Measurements from ENCODE around the gene NUDT8. TPM values are rescaled to one million over a fixed set of nuclear protein-coding genes. Genes with fewer than 3 reads are reported as not detected.
A peak's percentile ranks its signal among the peaks of the same experiment; 100 is the strongest.

Gene NUDT8
- total and polyA plus RNA-seq, 2 experiments from 2014 or later: 5.0 to 15.1 TPM

GRCh38 chr11:67640021-67640757 lies 10.5 kb upstream of the NUDT8 start:
- Mint-ChIP-seq H3K9me3 (no peaks in the 10 kb centered on the region), H3K27me3 (ENCODE audit: insufficient read depth, low read depth, poor library complexity) (peaks cover 13% of the 10 kb centered on the region)
- peak; percentile 94 for ATAC-seq

DNA sequence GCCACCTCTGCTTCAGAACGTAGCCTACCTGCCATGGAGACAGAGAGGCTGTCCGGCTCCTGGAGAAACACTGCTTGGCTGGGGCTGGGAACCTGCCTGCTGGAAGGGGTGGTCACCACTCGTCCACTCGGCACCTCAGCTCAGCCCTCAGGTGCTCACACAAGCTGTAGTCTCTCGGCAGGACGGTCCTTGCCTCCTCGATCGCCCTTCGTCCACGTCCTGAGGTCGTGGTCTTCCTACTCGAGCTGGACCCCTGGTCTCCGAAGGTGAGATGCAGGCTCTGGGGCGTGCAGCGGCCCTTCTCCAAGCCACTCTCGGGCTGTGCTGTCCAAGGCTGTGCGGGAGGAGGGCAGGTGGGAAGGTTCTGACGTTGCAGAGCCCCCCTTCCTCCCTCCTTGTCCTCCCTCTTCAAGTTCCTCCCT lies 9.7 kb upstream of the NUDT8 start, which contains the start of gene TBX10:
Gene TBX10, minus strand, starts transcription at position 326 of the 422 bp plus-strand sequence. Its CDS starts 291 bp downstream, at position 35.
- Histone ChIP-seq H3K36me3 (ENCODE audit: insufficient read depth) (no peaks in the 10 kb centered on the region), H3K4me1 (ENCODE audit: insufficient read depth) (no peaks in the 10 kb centered on the region), H2AFZ (peak within 1 kb of the TSS; percentile 87), H3K79me2 (replicated peaks; ENCODE audit: insufficient read depth) (no peaks in the 10 kb centered on the region), H3K9me2 (ENCODE audit: insufficient read depth) (no peaks in the 10 kb centered on the region), H3K4me3 (no peak within 1 kb of the TSS), H3F3A (replicated peaks; ENCODE audit: low read depth) (no peaks in the 10 kb centered on the region), H3K27ac (ENCODE audit: low read depth) (no peak within 1 kb of the TSS), H3K4me2 (no peak within 1 kb of the TSS), H3K27me3 (ENCODE audit: insufficient read depth) (peaks cover 8% of the 10 kb centered on the region), H4K20me1 (replicated peaks; ENCODE audit: insufficient read depth) (no peaks in the 10 kb centered on the region)
- no peak for ATAC-seq
- Mint-ChIP-seq H3K36me3 (ENCODE audit: low read depth) (no peaks in the 10 kb centered on the region; the same call in 2 of the 3 replicates), H3K27me3 (ENCODE audit: insufficient read depth, low read depth, poor library complexity) (peaks cover 16% of the 10 kb centered on the region), H3K4me3 (no peak within 1 kb of the TSS), H3K27ac (no peak within 1 kb of the TSS), H3K9me3 (no peaks in the 10 kb centered on the region; the same call in 2 of the 3 replicates), H3K4me1 (peaks cover 7% of the 10 kb centered on the region; the same call in 1 of the 3 replicates)
- no peak for DNase-seq (ENCODE audit: low spot score)
- TF ChIP-seq NANOG (IDR thresholded peaks at IDR 0.05; ENCODE audit: borderline replicate concordance) (no peak), ZNF331 (CRISPR knock-in tag; IDR thresholded peaks at IDR 0.05; ENCODE audit: low read depth) (no peak)
- TF ChIP-seq, protein P1, sequence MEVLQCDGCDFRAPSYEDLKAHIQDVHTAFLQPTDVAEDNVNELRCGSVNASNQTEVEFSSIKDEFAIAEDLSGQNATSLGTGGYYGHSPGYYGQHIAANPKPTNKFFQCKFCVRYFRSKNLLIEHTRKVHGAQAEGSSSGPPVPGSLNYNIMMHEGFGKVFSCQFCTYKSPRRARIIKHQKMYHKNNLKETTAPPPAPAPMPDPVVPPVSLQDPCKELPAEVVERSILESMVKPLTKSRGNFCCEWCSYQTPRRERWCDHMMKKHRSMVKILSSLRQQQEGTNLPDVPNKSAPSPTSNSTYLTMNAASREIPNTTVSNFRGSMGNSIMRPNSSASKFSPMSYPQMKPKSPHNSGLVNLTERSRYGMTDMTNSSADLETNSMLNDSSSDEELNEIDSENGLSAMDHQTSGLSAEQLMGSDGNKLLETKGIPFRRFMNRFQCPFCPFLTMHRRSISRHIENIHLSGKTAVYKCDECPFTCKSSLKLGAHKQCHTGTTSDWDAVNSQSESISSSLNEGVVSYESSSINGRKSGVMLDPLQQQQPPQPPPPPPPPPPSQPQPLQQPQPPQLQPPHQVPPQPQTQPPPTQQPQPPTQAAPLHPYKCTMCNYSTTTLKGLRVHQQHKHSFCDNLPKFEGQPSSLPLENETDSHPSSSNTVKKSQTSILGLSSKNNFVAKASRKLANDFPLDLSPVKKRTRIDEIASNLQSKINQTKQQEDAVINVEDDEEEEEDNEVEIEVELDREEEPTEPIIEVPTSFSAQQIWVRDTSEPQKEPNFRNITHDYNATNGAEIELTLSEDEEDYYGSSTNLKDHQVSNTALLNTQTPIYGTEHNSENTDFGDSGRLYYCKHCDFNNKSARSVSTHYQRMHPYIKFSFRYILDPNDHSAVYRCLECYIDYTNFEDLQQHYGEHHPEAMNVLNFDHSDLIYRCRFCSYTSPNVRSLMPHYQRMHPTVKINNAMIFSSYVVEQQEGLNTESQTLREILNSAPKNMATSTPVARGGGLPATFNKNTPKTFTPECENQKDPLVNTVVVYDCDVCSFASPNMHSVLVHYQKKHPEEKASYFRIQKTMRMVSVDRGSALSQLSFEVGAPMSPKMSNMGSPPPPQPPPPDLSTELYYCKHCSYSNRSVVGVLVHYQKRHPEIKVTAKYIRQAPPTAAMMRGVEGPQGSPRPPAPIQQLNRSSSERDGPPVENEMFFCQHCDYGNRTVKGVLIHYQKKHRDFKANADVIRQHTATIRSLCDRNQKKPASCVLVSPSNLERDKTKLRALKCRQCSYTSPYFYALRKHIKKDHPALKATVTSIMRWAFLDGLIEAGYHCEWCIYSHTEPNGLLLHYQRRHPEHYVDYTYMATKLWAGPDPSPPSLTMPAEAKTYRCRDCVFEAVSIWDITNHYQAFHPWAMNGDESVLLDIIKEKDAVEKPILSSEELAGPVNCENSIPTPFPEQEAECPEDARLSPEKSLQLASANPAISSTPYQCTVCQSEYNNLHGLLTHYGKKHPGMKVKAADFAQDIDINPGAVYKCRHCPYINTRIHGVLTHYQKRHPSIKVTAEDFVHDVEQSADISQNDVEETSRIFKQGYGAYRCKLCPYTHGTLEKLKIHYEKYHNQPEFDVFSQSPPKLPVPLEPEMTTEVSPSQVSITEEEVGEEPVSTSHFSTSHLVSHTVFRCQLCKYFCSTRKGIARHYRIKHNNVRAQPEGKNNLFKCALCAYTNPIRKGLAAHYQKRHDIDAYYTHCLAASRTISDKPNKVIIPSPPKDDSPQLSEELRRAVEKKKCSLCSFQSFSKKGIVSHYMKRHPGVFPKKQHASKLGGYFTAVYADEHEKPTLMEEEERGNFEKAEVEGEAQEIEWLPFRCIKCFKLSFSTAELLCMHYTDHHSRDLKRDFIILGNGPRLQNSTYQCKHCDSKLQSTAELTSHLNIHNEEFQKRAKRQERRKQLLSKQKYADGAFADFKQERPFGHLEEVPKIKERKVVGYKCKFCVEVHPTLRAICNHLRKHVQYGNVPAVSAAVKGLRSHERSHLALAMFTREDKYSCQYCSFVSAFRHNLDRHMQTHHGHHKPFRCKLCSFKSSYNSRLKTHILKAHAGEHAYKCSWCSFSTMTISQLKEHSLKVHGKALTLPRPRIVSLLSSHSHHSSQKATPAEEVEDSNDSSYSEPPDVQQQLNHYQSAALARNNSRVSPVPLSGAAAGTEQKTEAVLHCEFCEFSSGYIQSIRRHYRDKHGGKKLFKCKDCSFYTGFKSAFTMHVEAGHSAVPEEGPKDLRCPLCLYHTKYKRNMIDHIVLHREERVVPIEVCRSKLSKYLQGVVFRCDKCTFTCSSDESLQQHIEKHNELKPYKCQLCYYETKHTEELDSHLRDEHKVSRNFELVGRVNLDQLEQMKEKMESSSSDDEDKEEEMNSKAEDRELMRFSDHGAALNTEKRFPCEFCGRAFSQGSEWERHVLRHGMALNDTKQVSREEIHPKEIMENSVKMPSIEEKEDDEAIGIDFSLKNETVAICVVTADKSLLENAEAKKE (CRISPR knock-in tag; IDR thresholded peaks at IDR 0.05): no peak

More at GRCh38 chr11:67640021-67640757, 10.5 kb upstream of the NUDT8 start:
- peak; percentile 93 for DNase-seq (ENCODE audit: low spot score)
- H3K4me1 Mint-ChIP-seq: peaks cover 3% of the 10 kb centered on the region; the same call in 1 of the 3 replicates
- Histone ChIP-seq H3K4me2 (no peak overlapping the region), H3K4me1 (ENCODE audit: insufficient read depth) (no peaks in the 10 kb centered on the region), H3K27ac (ENCODE audit: low read depth) (no peak overlapping the region), H2AFZ (peak overlapping the region; percentile 87; the same call in 1 of the 2 replicates), H3K27me3 (ENCODE audit: insufficient read depth) (peaks cover 8% of the 10 kb centered on the region), H4K20me1 (replicated peaks; ENCODE audit: insufficient read depth) (no peaks in the 10 kb centered on the region), H3K4me3 (no peak overlapping the region), H3K36me3 (ENCODE audit: insufficient read depth) (no peaks in the 10 kb centered on the region), H3K79me2 (replicated peaks; ENCODE audit: insufficient read depth) (no peaks in the 10 kb centered on the region), H3F3A (replicated peaks; ENCODE audit: low read depth) (no peaks in the 10 kb centered on the region), H3K9me2 (ENCODE audit: insufficient read depth) (no peaks in the 10 kb centered on the region)
- no peak overlapping the region for H3K4me3 Mint-ChIP-seq
- no peak overlapping the region for H3K27ac Mint-ChIP-seq
- H3K36me3 Mint-ChIP-seq (ENCODE audit: low read depth): no peaks in the 10 kb centered on the region; the same call in 2 of the 3 replicates
- TF ChIP-seq POLR2AphosphoS5 (IDR thresholded peaks at IDR 0.05; ENCODE audit: low read depth) (no peak), CREB1 (CRISPR knock-in tag; IDR thresholded peaks at IDR 0.05; ENCODE audit: low read depth) (peak; percentile 46; the same call in 1 of the 2 replicates), STAT1 (IDR thresholded peaks at IDR 0.05; ENCODE audit: unreplicated experiment) (no peak), ETS1 (IDR thresholded peaks at IDR 0.05) (no peak; the same call in 1 of the 2 replicates), EZH2 (IDR thresholded peaks at IDR 0.05; ENCODE audit: low read depth, unreplicated experiment) (no peak), CTCF (conservative IDR thresholded peaks at IDR 0.05; ENCODE audit: low read depth in 2 of 2) (peak; percentile 57 to 94), EZH2phosphoT487 (IDR thresholded peaks at IDR 0.05; ENCODE audit: unreplicated experiment) (no peak), ZNF331 (CRISPR knock-in tag; IDR thresholded peaks at IDR 0.05; ENCODE audit: low read depth) (no peak)

Data from GM23338 (cell line).